Activated T-cell treated with anti-CD3 and anti-CD28 coated beads for 24 hours (primary cell): ENCODE measurements around the gene CEACAM3.

Experiments
- DNase-seq: peaks from one replicate; pipeline ENCODE4 v3.0.0-alpha.2; 2020; ENCODE audit warnings: low read depth

CEACAM3 gene

GRCh38 chr19:41792513-41793413 is 3.6 kb upstream of the CEACAM3 start:
- peak; percentile 35 for DNase-seq

- no peak for DNase-seq
These were observed 3.0 kb upstream of the CEACAM3 start for GRCh38 chr19:41793414-41793727.

GRCh38 chr19:41795031-41795461 is 1.3 kb upstream of the CEACAM3 start:
- peak; percentile 59 for DNase-seq

- DNase-seq: no peak
These were observed 514 bp downstream of the CEACAM3 start for GRCh38 chr19:41796901-41797300.

DNA sequence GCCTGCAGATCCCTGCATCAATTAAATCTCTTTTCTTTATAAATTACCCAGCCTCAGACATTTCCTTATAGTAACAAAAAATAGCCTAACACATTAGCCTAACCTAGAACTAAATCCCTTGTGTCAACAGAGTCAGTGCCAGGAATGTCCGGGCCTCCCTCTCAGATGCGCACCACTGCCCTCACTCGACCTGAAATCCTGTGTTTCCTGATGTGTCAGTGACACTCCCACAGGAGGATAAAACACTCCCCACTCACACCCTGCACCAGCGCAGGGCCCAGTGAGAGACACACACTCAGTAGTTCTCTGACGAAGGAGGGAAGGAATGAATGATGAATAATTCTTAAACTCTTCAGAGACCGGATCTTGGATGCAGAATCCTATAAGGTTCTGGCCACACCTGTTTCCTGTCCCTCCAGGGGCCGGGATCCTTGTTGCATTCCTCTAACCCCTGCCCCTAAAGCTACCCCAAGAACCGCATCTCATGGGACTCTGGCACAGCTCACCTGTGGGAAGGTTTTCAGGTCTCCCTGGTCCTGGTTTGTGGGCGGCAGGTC is 3.1 kb downstream of the CEACAM3 start:
- no peak for DNase-seq

GRCh38 chr19:41801031-41801430 is 4.6 kb downstream of the CEACAM3 start:
- DNase-seq: no peak

- no peak for DNase-seq
These were observed 5.4 kb downstream of the CEACAM3 start for GRCh38 chr19:41801792-41802211.

DNA sequence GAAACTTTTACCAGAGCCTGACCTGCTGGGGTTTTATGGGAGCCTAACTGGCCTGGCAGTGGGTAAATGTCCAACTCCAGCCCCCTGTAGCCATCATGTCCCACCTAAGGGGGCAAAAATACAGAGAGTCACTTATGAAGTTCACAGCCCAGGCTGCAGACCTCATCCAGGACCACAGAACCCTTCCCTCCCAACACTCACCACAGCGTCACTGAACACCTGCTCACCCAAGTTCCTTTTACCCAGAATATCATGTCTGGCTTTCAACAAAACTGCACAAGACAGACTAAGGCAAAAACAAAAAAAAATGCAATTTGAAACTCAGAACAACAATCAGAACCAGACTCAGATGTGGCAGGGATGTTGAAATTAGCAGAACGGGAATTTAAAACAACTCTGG is 6.4 kb downstream of the CEACAM3 start:
- DNase-seq: no peak

DNA sequence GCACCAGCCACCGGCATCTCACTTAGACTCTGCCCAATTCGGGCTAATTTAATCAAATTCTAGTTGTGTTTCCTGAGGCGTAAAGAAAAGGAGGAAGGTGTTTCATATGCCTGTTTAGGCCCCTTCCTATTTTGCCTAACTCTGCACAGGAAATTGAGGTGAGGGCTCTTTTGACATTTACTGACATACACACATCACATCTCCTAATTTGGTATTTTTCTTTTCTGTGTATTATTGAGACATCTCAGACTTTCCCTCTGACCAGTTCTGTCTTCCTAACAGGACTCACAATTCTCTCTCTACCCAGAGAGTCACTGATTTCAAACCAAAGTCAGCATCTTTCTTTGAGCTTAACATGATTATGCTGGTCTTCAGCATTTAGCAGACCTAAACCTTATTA is 7.9 kb downstream of the CEACAM3 start:
- no peak for DNase-seq

GRCh38 chr19:41807176-41807575 is 10.8 kb downstream of the CEACAM3 start:
- no peak for DNase-seq

DNA sequence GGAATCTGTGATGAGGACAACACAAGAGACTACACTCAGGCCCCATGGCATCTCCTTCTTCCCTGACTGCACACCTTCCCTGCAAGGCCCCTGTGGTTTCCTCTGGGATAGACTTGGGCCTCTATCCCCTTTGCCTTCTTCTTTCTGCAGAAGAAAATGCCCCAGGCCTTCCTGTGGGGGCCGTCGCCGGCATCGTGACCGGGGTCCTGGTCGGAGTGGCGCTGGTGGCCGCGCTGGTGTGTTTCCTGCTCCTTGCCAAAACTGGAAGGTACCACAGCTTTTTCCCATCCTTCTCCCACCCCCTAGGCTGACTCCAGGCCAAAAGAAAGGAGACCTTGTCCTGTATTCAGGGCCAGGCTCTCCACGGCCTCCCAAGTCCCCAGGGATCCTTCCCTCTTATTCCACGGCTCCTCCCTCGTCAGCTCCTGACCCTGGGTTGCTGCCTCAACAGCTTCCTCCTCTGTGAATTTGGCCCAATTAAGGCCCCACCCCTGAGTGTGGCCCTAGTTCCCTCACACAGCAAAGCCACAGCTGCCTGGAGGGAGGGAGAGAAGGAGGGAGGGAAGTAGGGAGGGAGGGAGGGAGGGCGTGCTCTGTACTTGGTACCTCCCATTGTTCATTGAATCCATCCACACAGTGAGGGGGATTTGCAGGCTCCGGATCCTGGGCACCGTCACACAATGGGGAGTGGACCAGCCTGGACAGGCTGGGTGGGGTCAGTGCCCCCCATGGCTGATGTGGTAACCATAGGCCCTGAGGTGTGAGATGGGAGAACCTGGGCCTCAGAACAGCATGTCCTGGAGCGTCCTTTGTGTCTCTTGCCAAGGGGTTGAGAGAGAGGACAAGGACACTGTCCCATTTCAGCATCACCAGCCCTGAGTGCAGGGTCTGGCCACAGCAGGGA is 12.5 kb downstream of the CEACAM3 start:
- no peak for DNase-seq

DNA sequence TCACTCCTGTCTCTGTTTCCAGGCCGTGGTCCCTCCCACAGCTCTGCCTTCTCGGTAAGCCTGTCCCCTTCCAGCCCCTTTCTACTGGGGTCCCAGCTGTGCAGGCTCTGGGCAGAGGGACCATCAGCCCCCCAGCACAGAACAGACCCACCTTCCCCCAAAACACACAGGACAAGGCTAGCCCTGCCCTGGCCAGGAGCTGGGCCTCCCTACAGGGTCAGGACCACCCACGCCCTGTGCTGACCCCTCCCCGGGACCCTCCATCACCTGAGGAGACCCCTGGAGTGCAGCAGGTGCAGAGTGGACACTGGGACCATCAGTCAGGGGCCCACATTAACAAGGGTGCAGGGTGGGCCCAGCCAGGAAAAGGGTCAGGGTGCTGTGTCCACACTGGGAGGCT is 13.9 kb downstream of the CEACAM3 start:
- no peak for DNase-seq

DNA sequence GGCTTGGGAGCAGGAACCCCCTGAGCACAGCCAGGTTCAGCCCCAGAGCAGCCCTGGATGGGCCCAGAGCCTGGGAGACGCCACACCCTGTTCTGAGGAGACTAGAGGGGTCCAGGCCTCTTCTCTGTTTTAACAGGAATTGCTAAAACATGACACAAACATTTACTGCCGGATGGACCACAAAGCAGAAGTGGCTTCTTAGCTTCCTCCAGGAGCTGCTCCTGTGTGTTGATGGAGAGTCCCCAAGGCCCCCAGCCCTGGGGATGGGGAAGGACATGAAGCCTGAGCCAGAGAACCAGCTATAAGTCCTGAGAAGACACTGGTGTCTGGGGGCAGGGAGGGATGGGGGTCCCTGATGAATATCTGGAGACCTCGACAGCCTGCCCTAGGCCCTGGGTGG is 14.6 kb downstream of the CEACAM3 start:
- DNase-seq: no peak

DNA sequence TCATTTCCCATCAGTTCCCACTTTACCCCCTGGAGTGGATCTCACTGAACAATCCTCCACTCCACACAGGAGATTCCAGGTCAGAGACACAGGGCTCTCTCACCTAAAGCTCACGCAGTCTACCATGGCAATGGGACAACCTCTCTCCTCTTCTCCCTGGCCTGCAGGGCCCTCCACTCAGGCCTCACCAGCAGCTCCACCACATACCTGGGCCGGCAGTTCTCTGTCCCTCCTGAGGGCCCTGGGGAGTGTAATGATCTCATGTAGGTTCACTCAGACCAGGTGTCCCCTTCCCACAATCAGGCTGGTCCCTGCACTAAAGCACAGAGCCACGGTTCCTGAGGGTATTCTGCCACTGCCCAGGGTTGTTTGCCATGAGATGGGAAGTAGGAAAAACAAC is 15.6 kb downstream of the CEACAM3 start:
- no peak for DNase-seq

DNA sequence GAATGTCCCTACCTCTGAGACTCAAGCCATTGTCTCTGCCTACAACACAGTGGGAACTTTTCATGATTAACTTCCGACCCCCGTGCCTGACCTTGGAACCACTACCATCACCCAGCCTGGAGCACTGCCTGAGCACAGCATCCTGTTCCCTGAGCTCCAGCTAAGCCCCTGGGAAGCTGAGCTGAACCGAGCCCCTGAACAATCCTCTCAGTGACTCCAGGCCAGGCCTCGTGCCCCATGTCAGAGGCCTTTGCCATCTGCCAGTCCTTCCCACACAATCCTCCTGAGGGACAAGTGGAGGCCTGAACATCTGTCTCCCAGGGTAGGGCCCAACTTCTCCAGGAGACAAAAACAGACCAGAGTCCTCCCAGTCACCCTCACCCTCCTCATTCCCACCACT is 17.5 kb downstream of the CEACAM3 start:
- no peak for DNase-seq

GRCh38 chr19:41815301-41815700 is 18.9 kb downstream of the CEACAM3 start:
- DNase-seq: no peak

DNA sequence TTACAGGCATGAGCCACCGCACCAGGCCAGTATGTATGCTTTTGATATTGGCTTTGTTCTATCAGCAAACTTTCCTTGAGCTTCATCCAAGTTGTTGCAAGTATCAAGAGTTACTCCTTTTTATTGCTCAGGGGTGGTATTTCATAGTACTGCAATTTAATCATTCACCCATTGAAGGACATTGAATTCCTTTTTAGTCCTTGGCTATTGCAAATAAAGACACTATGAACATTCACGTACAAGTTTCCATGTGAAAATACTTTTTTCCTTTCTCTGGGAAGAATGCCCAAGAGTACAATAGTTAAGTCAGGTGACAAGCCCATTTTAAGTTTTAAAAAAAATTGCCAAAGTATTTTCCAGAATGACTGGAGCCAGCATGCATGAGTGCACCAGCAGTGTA is 20.4 kb downstream of the CEACAM3 start:
- no peak for DNase-seq

GRCh38 chr19:41821003-41821735 is 24.8 kb downstream of the CEACAM3 start:
- peak; percentile 20 for DNase-seq

GRCh38 chr19:41837981-41838708 is 41.8 kb downstream of the CEACAM3 start:
- DNase-seq: no peak

DNA sequence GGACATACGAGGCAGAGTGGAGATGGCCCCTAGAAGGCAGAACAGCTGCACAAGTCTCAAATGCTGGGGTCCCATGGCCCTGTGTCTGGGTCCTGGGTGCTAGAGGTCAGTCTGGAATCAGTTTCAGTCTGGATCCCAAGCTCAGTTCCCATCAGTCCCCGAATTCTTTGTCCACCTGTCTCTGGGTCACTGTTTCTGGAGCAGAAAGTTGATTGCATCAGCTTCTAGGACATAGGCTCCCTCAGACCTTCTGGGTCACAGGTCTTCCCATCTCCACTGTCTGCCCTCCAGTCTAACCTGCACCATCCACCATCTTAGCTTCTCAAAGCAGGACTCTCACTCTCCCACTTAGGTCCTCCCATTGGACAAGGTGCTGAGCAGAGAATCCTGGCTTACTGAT is 42.8 kb downstream of the CEACAM3 start:
- no peak for DNase-seq

DNA sequence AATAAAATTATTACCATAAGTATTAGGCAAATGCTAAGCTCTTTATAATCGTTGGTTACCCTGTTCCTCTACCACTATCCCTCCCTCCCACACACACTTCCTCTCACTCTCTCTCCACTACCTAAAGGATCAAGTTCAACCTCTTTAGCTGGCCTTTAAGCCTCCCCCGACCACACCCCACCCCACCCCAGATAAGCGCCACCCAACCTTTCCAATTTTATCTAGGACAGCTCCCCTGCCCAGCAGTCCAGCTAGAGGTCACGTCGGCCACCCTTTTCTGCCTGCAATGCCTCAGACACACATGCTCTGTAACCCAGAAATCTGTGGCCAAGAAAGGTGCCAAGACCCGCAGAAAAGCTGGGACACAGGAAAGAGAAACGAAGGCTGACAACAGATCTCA is 47.0 kb downstream of the CEACAM3 start:
- no peak for DNase-seq
